Nephron progenitor cell (in vitro differentiated cells): ENCODE data around the gene WASF3.

Source experiments
- DNase-seq: peaks from one replicate; pipeline ENCODE4 v3.0.0; 2021
- H3K27ac Mint-ChIP-seq: 2 replicates; pipeline ENCODE4 v1.8.0; 2021; ENCODE audit warnings: mild to moderate bottlenecking, moderate library complexity, mixed read lengths
- H3K27me3 Mint-ChIP-seq: 2 replicates; pipeline ENCODE4 v1.8.0; 2021; ENCODE audit warnings: mild to moderate bottlenecking, low read depth, mixed read lengths; ENCODE audit not compliant: poor library complexity
- H3K36me3 Mint-ChIP-seq: 2 replicates; pipeline ENCODE4 v1.8.0; 2021; ENCODE audit warnings: low read depth, mixed read lengths
- H3K4me1 Mint-ChIP-seq: 2 replicates; pipeline ENCODE4 v1.8.0; 2021; ENCODE audit warnings: mixed read lengths
- H3K4me3 Mint-ChIP-seq: 2 replicates; pipeline ENCODE4 v1.8.0; 2021; ENCODE audit warnings: mild to moderate bottlenecking, moderate library complexity, mixed read lengths
- H3K9me3 Mint-ChIP-seq: 2 replicates; pipeline ENCODE4 v1.8.0; 2021; ENCODE audit warnings: mild to moderate bottlenecking, moderate library complexity, mixed read lengths
- CTCF ChIP-seq: fragments of 200-600 bp; sonication (generic); IDR thresholded peaks from 2 replicates; pipeline ENCODE4 v1.5.0; 2021; ENCODE audit warnings: antibody characterized with exemption

Gene WASF3

DNA sequence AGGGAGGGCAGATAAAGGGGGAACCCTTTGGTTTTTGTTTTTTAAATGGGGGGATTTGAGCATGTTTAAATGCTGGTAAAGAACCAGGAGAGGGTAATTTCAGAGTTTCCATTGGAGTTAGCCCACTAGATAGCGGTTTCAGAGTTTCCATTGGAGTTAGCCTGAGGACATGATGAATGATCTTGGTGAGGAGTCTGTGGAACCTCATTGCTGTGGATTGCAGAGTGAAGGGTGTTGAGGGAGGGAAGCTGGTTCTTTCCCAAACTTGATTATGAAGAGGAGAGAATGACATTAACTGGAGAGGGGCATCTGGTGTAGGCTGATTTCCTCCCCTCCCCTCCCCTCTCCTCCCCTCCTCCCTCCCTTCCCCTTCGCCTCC, 5.0 kb downstream of the WASF3 start:
- Mint-ChIP-seq H3K4me1 (peaks cover 12% of the 10 kb centered on the region), H3K36me3 (peaks cover 12% of the 10 kb centered on the region), H3K9me3 (no peaks in the 10 kb centered on the region), H3K27ac (peak overlapping the region; percentile 79), H3K27me3 (no peaks in the 10 kb centered on the region), H3K4me3 (peak overlapping the region; percentile 50)
- no peak for TF ChIP-seq CTCF
- DNase-seq, result no peak

DNA sequence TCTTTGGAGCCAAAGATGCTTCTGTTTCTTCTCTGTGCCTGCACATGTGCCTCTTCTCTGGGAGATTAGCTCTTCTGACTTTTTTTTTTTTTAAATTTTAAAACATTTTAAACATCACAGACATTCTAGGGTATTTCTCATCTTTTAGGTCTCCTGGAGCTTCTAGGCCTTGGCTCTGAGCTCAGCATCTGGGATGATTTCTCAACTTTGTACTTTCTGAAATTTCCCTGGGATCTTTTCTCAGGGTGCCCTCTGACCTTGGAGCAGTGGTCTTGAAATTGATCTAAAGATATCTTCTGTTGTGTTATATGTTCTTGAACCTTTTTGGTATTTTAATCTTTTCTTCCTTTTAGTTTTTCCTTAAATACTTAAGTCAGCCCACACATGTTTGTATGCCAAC, 6.2 kb downstream of the WASF3 start:
- H3K27ac Mint-ChIP-seq, result no peak overlapping the region
- peaks cover 24% of the 10 kb centered on the region for H3K36me3 Mint-ChIP-seq
- H3K27me3 Mint-ChIP-seq, result peaks cover 3% of the 10 kb centered on the region
- no peak for DNase-seq
- H3K4me1 Mint-ChIP-seq, result peaks cover 9% of the 10 kb centered on the region
- TF ChIP-seq CTCF, result no peak
- H3K4me3 Mint-ChIP-seq, result no peak overlapping the region
- H3K9me3 Mint-ChIP-seq, result peaks cover 11% of the 10 kb centered on the region

DNA sequence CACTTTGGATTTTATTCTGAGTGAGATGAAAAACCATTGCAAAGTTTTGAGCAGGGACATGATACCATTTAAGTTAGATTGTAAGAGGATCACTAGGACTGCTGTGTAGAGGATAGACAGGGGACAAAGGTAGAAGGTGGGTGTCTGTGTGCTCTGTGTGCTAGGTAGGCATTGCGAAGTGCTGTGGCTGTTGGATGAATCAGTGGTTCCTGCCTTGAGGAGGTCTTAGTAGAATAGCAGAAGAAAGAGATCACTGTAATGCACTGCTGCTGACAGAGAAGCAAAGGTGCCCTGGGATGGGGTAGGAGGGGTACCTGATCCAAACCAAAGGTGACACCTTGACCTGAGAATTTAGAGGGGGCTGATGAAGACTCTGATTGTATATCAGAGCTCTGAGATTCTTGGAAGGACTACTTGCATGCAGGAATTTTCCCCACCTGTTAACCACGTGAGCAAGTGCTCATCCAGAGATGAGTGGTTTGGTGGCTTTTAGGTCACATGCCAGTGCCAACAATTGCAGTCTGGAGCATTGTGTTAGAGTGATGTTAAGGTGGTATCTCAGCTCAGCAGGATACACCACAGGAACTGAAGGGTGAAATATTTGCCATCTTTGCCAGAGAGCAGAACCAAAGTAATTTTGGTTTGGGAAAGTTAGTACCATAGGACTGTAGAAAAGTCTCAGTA, 10.8 kb downstream of the WASF3 start:
- no peaks in the 10 kb centered on the region for H3K4me1 Mint-ChIP-seq
- no peak for TF ChIP-seq CTCF
- peaks cover 3% of the 10 kb centered on the region for H3K27me3 Mint-ChIP-seq
- H3K36me3 Mint-ChIP-seq, result peaks cover 58% of the 10 kb centered on the region
- H3K4me3 Mint-ChIP-seq, result no peak overlapping the region
- H3K27ac Mint-ChIP-seq, result no peak overlapping the region
- peaks cover 55% of the 10 kb centered on the region for H3K9me3 Mint-ChIP-seq
- no peak for DNase-seq

DNA sequence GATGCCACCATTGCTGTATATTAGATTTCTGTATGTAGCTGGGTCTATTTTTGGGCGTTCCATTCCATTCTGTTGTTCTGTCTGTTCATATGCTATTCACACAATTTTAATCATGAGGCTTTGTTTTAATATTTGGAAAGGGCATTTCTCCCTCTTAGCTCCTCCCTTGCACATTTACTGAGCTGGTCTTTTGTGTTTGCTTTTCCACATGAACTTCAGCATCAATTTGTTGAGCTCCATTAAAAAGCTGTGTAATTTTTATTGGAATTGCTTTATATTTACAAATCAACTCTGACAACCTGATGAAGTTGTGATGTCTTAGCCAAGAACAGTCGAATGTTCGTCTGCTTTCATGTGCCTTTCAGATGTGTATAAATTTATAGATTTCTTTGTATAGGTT, 14.0 kb downstream of the WASF3 start:
- TF ChIP-seq CTCF, result no peak
- DNase-seq, result no peak
- no peak overlapping the region for H3K27ac Mint-ChIP-seq
- H3K4me1 Mint-ChIP-seq, result no peaks in the 10 kb centered on the region
- H3K9me3 Mint-ChIP-seq, result peaks cover 86% of the 10 kb centered on the region
- H3K4me3 Mint-ChIP-seq, result no peak overlapping the region
- peaks cover 81% of the 10 kb centered on the region for H3K36me3 Mint-ChIP-seq
- H3K27me3 Mint-ChIP-seq, result peaks cover 3% of the 10 kb centered on the region

DNA sequence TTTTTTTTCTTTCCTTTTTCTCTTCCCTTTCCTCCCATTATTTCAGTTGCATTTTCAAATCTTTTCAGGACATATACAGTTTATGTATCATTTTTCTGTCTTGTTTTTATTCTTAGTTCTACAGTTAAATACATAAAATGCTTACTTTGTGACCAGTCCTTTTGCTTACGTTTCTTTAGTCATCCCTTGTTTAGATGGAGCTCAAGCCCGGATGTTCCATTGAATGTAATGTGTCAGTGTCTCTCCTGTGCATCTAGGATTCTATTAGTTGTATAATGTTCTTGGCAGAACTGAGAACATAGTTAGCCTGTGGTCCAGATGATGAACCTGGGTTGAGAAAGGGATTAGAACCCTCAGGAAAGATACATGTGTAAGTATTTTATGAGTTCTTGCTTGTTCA, 17.8 kb downstream of the WASF3 start:
- DNase-seq, result no peak
- Mint-ChIP-seq H3K27me3 (no peaks in the 10 kb centered on the region), H3K4me3 (no peak overlapping the region), H3K27ac (no peak overlapping the region), H3K9me3 (peaks cover 94% of the 10 kb centered on the region), H3K4me1 (no peaks in the 10 kb centered on the region), H3K36me3 (peaks cover 94% of the 10 kb centered on the region)
- TF ChIP-seq CTCF, result no peak

GRCh38 chr13:26579580-26579979, 22.1 kb downstream of the WASF3 start:
- H3K9me3 Mint-ChIP-seq, result peaks cover 61% of the 10 kb centered on the region
- no peak for TF ChIP-seq CTCF
- H3K4me3 Mint-ChIP-seq, result no peak overlapping the region
- no peak overlapping the region for H3K27ac Mint-ChIP-seq
- H3K4me1 Mint-ChIP-seq, result peaks cover 19% of the 10 kb centered on the region
- H3K27me3 Mint-ChIP-seq, result no peaks in the 10 kb centered on the region
- no peak for DNase-seq
- peaks cover 80% of the 10 kb centered on the region for H3K36me3 Mint-ChIP-seq
